Measurements from ENCODE around the gene MT1F. TPM values are rescaled to one million over a fixed set of nuclear protein-coding genes. Genes with fewer than 3 reads are reported as not detected.

MT1F gene
- total and polyA plus RNA-seq, 9 of the 15 experiments (the other 6 are each of a cell fraction or from before 2014, with no cell fraction given): 0.18 to 0.68 (median 0.29) TPM; not detected in 5

GRCh38 chr16:56686758-56687157 is 29.0 kb downstream of the MT1F start:
- CTCF ChIA-PET (ENCODE audit: low intra/inter-chr PET ratio): no interaction called here
- in situ Hi-C loops (cut with MboI): no loop called here
- no TSS peak for BruUV-seq (replicated peaks)
- intact Hi-C loops (cut with micrococcal nuclease): no loop called here
- Histone ChIP-seq H3K9ac (ENCODE audit: insufficient read depth in 1 of 2, low read depth in 2 of 2, low read length in 2 of 2) (no peak overlapping the region), H2AFZ (ENCODE audit: low read depth, low read length) (no peak overlapping the region), H3K4me2 (ENCODE audit: insufficient read depth, low read length) (no peak overlapping the region), H3K4me3 (no peak overlapping the region), H4K20me1 (replicated peaks; ENCODE audit: control insufficient read depth, insufficient read depth, low read length) (no peaks in the 10 kb centered on the region), H3K9me3 (replicated peaks; ENCODE audit: control insufficient read depth, insufficient read depth, low read depth, low read length) (no peaks in the 10 kb centered on the region), H3K36me3 (ENCODE audit: control insufficient read depth, insufficient read depth, low read length) (no peaks in the 10 kb centered on the region), H3K27ac (ENCODE audit: extremely low read depth, low read depth, low read length) (no peak overlapping the region), H3K4me1 (replicated peaks in 1 of 2; ENCODE audit: control insufficient read depth in 2 of 2, insufficient read depth in 2 of 2, low read length in 2 of 2) (peaks cover 6 to 12% of the 10 kb centered on the region in 2 experiments; a peak in 3 of 5 replicates), H3K79me2 (ENCODE audit: control insufficient read depth, insufficient read depth, low read length) (no peaks in the 10 kb centered on the region), H3K27me3 (ENCODE audit: control insufficient read depth in 2 of 2, insufficient read depth in 2 of 2, low read length in 2 of 2) (peaks cover 7 to 51% of the 10 kb centered on the region in 2 experiments; a peak in 4 of 5 replicates), H3K9me1 (ENCODE audit: control insufficient read depth, insufficient read depth, low read length) (no peaks in the 10 kb centered on the region)
- ATAC-seq: no peak
- 1% methylated on average over 7 of the region's 7 CpGs for WGBS (ENCODE audit: insufficient coverage, low coverage, missing lambda C conversion rate)
- no peak for FAIRE-seq
- POLR2A ChIA-PET: no interaction called here
- DNase-seq (ENCODE audit: extremely low read depth in 1 of 4, low spot score in 3 of 4): no peak
- TF ChIP-seq TAF9B (IDR thresholded peaks at IDR 0.05; ENCODE audit: partially characterized antibody): no peak

GRCh38 chr16:56688762-56689161 is 31.0 kb downstream of the MT1F start:
- WGBS (ENCODE audit: insufficient coverage, low coverage, missing lambda C conversion rate): 0% methylated on average over 1 of the region's 1 CpG
- CTCF ChIA-PET (ENCODE audit: low intra/inter-chr PET ratio): no interaction called here
- H3K27me3 ChIP-seq (ENCODE audit: control insufficient read depth in 2 of 2, insufficient read depth in 2 of 2, low read length in 2 of 2): peaks cover 7 to 36% of the 10 kb centered on the region in 2 experiments; a peak in 4 of 5 replicates
- no peak overlapping the region for H3K27ac ChIP-seq (ENCODE audit: extremely low read depth, low read depth, low read length)
- H3K4me1 ChIP-seq (replicated peaks in 1 of 2; ENCODE audit: control insufficient read depth in 2 of 2, insufficient read depth in 2 of 2, low read length in 2 of 2): no peaks in the 10 kb centered on the region; a peak in 1 of 5 replicates
- H3K4me3 ChIP-seq: no peak overlapping the region
- no peaks in the 10 kb centered on the region for H3K9me3 ChIP-seq (replicated peaks; ENCODE audit: control insufficient read depth, insufficient read depth, low read depth, low read length)
- H4K20me1 ChIP-seq (replicated peaks; ENCODE audit: control insufficient read depth, insufficient read depth, low read length): no peaks in the 10 kb centered on the region
- H3K9me1 ChIP-seq (ENCODE audit: control insufficient read depth, insufficient read depth, low read length): no peaks in the 10 kb centered on the region
- no peaks in the 10 kb centered on the region for H3K79me2 ChIP-seq (ENCODE audit: control insufficient read depth, insufficient read depth, low read length)
- no peak overlapping the region for H3K9ac ChIP-seq (ENCODE audit: insufficient read depth in 1 of 2, low read depth in 2 of 2, low read length in 2 of 2)
- FAIRE-seq: no peak
- intact Hi-C loops (cut with micrococcal nuclease): no loop called here
- in situ Hi-C loops (cut with MboI): no loop called here
- peak; percentile 46; the same call in 1 of the 3 replicates for ATAC-seq
- no peak overlapping the region for H3K4me2 ChIP-seq (ENCODE audit: insufficient read depth, low read length)
- no peak overlapping the region for H2AFZ ChIP-seq (ENCODE audit: low read depth, low read length)
- TF ChIP-seq TOE1 (IDR thresholded peaks at IDR 0.05; ENCODE audit: borderline replicate concordance): no peak
- TF ChIP-seq TOE1 (CRISPR knock-in tag; IDR thresholded peaks at IDR 0.05; ENCODE audit: borderline replicate concordance, low read depth): no peak
- no peak for TF ChIP-seq MCM2 (IDR thresholded peaks at IDR 0.05; ENCODE audit: low read depth)
- no peak for TF ChIP-seq POLR2AphosphoS5 (IDR thresholded peaks at IDR 0.05; ENCODE audit: control insufficient read depth, insufficient read depth, low read depth, low read length)
- H3K36me3 ChIP-seq (ENCODE audit: control insufficient read depth, insufficient read depth, low read length): no peaks in the 10 kb centered on the region
- POLR2A ChIA-PET: no interaction called here
- DNase-seq (ENCODE audit: extremely low read depth in 1 of 4, low spot score in 3 of 4): no peak
- BruUV-seq (replicated peaks): no TSS peak
